GM18858 (cell line): ENCODE results near the gene SNX13.
"Not testable (repeated sequence)": the region's sequence is repeated elsewhere in the genome, so short reads cannot be mapped to it uniquely, and the experiment has no call there.

Experiments
- ATAC-seq: cut with Tn5 transposase; IDR thresholded peaks from one replicate; pipeline ENCODE4 v1.9.1; 2021; ENCODE audit not compliant: unreplicated experiment

Gene SNX13

DNA sequence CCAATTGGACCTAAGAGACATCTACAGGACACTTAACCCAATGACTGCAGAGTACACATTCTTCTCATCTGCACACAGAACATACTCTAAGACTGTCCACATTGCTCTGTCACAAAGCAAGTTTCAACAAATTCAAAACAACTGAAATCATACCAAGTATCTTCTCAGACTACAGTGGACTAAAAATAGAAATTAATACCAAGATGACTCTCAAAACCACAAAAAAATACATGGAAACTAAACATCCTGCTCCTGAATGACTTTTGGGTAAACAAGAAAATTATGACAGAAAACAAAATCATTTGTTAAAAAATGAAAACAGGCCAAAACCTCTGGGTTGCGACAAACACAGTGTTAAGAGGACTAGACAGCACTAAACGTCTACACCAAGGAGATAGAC lies 24.5 kb downstream of the SNX13 start:
- no peak for ATAC-seq

DNA sequence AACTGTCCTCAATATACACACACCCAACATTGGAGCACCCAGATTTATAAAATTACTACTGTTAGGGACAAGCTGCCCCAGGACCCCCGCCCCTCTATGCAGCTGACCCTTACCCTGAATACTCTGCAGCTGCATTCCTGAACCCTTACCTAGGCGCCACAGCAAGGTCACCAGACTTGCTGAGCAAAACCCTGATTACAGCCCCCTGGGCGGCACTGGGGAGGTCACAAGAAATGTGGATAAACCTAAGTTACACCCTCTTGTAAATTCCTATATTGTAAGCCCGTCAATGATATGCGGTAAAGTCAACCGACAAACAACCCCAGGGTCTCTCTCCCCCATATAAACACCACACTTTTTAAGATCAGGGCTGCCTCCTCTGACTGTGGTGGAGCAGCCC lies 25.1 kb downstream of the SNX13 start:
- no peak for ATAC-seq

DNA sequence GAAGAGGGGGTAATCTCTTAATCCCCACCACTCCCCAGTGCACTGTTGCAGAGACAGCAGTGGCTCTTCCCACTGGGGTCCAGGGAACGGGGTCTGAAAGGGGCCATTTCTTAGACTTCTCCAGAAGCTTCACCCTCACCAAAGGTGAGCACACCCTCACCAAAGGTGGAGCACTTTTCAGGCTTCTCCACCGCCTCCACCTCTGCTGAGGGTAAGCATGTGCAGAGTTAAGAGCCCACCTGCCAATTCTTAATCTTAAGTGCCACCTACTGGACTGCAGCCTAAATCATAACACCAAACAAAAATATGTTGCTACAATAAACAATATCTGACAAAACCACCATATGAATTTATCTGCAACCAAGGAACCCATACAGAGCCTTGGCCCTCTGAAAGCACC lies 27.0 kb downstream of the SNX13 start:
- ATAC-seq: no peak

DNA sequence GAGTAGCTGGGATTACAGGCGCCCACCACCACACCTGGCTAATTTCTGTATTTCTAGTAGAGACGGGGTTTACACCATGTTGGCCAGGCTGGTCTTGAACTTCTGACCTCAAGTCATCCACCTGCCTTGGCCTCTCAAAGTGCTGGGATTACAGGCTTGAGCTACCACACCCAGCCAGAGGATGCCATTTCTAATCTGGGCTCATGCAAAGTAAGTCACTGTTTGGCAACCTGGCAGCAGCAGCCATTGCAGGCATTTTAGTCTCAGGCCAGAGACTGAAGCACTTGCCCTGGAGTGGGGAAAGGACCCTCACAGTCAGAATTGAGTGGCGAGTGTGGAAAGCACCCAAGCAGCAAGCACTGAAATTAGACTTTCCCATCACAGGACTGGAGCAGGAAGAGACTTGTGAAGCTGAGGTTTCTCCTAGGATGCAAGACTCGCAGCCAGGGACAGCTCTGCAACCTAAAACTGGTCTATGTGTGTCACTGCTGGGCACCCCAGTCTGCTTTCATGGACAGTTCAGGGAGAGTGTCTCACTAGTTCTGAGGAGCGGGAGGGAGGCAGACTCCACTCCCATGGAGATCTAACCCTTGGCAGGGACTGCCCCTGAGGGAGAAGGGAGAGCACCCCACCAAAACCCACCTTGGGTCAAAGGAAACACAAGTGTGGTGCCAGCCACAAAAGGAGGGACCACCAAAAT lies 27.6 kb downstream of the SNX13 start:
- no peak for ATAC-seq

DNA sequence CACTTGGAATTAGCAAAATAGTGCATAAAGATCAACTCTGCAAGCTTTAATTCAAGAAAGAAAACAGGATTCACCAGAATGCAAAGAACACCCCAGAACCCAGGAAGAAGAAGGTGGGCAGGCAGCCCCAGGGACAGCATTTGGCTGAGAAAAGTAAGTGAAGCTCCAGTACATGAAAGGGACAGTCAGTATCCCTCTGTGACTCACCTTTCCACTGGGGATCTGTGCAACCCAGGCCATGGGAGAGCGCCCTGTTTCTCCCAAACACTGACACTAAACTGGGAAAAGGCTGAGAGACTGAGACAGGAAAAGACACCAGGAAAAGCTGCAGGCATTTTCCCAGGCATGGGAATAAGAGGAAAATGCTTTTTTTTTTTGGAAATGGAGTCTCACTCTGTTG lies 28.2 kb downstream of the SNX13 start:
- ATAC-seq: no peak

DNA sequence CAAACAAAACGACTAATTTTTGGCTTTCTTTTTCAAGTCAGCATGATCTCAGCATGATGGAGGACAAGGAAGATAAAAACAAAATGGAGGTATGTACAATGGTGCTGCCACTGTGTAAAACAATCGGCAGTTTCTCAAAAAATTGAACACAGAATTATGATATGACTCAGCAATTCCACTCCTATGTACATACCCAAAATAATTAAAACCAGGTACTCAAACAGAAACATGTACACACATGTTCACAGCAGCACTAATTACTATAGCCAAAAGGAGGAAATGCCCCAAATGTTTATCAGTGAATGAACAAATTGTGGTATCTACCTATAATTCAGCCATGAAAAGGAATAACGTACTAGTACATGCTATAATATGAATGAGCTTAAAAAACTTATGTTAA lies 29.9 kb downstream of the SNX13 start:
- ATAC-seq: no peak

DNA sequence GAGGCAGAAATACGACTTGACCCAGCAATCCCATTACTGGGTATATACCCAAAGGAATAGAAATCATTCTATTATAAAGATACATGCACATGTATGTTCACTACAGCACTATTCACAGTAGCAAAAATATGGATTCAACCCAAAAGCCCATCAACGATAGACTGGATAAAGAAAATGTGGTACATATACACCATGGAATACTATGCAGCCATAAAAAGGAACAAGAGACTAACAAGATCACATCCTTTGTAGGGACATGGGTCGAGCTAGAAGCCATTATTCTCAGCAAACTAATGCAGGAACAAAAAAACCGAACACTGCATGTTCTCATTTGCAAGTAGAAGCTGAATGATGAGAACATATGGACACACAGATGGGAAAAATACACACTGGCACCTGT lies 31.0 kb downstream of the SNX13 start:
- not testable (repeated sequence) for ATAC-seq

DNA sequence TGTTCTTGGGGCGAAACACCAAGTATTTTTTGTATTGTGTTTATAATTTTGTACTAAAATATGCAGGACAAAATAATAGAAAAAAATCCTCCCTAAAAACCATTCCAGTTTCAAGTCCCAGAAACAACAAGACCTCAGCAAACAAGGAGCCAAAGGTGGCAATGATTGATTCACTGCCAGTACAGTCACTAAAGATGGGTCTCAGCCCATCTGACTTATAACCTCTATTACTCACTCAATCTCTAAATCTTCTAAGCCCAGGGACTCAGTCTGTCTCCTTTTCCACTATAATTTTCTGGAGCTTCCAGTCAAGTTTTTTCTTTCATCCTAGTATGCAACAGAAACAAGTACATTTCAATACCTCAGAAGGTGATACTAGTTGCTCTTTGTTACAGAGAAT lies 33.3 kb downstream of the SNX13 start:
- ATAC-seq: no peak

DNA sequence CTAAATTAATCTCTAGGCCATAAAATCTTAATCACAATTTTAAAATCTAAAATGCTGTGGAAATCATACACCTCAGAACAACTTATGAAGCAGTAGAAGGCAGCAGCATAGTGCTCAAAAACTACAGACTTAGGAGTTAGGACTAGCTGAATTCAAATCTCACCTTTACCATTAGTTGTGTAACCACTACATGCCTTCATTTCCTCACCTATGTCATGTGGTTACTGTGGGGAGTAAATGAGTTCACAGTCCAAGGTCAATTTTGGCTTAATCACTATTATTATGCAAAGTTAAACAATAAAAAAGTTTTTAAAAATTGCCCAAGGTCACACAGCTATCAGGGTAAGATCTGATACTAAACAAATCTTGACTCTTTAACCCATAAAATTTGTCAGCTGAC lies 37.0 kb downstream of the SNX13 start:
- ATAC-seq: no peak

DNA sequence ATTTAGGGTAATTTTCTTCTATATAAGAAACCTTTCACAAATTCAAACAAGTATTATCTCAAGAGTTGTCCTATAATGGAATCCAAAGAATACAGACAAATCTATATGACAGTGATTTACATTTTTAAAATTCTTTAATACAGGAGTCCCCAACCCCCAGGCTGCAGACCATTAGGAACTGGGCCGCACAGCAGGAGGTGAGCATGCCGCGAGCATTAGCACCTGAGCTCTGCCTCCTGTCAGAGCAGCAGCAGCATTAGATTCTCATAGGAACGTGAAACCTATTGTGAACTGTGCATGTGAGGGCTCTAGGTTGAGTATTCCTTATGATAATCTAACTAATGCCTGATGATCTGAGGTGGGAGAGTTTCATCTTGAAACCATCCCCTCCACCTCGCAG lies 37.7 kb downstream of the SNX13 start:
- ATAC-seq: no peak

DNA sequence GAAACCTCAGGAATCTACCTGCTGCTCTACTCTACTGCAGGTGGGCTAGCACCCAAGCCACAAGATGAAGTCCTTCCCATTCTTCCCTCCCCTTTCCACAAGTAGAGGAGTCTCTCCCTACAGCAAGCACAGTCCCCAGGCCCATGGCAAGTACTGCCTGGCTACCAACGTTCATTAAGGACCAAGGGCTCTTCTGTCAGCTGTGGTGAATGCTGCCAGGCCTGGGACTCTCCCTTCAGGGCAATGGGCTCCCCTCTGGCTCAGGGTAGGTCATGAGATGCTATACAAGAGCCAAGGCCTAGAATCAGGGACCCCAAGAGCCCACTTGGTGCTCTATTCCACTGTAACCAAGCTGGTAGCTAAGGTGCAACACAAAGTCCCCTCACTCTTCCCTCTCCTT lies 39.8 kb downstream of the SNX13 start:
- no peak for ATAC-seq

DNA sequence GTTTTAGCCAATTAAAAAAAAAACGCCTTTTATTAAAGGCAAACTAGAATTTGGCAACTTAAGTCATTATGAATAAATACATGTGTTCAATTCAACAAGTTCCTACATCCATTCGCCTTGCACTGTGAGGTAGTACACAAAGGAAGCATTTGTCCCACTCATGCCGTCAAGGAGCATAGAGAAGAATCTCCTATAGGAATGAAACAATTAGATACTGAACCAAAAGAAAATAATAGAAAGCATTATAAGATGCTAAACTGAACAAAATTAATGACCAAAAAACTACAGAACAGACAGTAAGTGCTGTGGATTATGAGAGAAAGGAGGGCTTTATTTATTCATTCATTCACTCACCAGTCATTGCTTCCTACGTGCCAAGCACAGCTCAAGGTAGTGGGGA lies 42.2 kb downstream of the SNX13 start:
- no peak for ATAC-seq

DNA sequence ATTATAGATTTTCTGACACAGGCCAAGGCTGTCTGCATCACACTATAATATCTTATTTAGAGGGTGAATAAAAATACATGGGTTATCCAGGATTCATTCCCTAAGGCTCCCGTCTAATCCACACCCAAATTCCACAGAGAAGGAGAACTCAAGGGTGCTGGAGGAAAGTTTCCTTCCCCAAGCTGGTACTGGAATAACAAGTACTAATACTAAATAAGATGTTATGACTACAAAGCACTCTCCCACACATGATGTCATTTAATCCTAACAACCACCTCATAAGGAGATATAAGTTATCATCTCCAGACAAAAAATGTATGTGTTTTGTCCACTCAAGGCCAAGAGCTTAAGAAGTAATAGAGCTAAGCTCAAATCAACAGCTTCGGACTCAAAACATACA lies 53.0 kb downstream of the SNX13 start:
- no peak for ATAC-seq

DNA sequence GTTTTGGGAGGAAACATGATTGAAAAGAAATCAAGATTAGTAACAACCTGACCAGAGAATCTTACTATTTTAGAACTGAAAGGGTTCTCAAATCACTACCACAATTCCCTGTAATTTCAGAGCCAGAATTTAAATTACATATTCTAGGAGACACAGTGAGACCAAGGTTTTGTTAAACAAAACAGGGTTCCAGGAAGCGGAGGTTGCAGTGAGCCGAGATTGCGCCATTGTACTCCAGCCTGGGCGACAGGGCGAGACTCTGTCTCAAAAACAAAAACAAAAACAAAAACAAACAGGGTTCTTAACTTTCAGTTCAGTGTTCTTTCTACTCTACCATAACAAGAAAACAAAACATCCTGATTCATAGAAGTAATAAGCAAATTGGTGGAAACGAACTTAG lies 57.6 kb downstream of the SNX13 start:
- no peak for ATAC-seq

DNA sequence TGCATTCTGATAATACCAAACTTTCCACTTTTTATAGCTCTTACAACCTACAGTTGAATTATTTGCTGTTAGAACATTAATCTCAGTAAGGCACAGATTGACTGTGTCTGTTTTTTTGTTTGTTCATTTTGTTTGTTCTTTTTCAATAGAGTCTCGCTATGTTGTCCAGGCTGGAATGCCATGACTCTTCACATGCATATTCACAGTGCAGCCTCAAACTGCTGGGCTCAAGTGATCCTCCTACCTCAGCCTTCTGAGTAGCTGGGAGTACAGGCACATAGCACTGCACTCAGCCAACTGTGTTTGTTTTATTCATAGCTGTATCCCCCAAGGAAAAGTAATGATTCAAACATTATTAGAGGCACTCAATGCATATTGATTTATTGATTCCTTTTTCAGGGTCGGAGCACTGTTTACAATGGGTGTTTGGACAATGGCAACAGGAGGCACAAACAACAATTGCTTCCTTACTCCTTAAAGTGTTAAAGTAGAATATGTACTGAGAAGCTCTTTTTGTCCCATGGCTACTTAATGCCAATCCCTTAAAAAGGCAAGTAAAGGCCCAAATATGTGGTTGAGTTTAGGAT lies 61.1 kb downstream of the SNX13 start:
- ATAC-seq: no peak

DNA sequence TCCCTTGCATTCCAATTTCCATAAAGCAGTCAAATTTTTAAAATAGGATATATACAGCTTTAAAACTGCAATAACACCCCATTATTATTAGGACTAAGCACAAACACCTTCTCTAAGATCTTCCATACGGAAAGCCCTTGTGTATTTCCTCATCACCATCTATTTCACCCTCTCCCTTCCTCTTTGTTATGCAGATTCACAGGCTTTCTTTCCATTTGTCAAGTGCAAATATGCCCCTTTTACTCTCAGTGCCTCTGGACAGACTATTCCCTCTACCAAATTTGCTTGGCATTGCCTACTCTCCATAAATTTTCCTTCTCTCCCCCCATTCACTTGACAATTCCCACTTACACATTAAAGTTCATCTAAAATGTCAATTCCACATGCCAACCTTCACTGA lies 61.7 kb downstream of the SNX13 start:
- no peak for ATAC-seq

DNA sequence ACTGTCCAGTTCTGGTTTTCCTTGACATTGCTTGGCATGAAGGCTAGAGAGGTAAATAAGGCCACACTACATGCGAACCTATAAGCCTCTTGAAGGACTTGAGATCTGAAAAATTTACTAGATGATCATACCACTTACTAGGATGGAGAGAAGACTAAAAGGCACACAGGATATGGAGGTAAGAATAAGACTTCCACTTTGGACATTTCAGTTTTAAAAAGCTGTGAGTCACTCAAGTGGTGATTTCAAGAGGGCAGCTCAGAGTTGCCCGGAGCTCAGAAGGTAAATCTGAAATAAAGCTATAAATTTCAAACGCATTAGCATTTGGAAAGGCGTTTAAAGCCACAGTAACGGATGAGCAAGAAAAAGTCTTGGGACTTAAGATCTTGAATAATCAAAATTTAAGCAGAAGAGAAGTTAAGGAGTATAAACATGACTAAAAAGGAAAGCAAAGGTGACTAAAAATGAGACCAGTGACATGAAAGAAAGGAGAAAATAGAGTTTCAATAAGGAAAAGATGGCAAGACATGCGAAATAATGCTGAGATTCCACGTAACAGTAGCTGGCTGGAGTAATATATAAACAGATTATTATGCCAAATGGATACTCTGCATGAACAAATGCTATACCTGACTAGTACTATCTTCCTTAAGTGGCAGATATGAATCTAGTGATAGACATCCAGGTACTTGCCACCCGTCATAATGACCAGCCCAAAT lies 68.3 kb downstream of the SNX13 start:
- ATAC-seq: no peak

DNA sequence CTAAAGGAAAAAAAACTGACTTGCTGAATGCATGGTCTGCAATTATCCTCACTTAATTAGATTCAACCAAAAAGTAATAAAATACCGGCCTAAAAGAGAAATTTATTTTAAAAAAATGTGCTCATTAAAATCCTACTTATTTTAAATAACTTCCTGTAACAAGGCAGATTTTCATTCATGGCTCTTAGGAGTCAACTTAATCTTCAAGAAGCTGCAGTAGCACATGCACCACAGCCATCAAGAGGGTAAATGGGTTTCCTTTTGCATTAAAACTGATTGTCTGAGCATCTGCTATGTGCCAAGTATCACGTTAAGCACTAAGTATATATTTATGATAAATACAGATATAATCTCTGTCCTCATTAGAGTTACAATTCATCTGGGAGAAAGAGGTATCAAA lies 69.9 kb downstream of the SNX13 start:
- no peak for ATAC-seq

DNA sequence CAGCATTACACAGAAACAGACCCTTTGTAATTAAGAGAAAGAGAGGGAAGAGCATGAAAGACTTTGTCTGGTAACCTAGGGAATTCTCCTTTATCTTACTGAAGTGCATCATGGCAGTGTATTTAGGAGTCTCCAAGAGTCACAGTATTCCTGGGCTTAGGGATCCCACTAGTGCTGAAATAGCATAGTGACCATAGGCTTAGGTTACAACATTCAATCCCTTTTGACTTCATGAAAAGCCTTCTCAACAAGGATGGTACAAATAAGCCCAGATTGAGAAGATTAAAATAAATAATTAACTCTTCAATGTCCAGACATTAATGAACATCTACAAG lies 76.5 kb downstream of the SNX13 start:
- ATAC-seq: no peak

DNA sequence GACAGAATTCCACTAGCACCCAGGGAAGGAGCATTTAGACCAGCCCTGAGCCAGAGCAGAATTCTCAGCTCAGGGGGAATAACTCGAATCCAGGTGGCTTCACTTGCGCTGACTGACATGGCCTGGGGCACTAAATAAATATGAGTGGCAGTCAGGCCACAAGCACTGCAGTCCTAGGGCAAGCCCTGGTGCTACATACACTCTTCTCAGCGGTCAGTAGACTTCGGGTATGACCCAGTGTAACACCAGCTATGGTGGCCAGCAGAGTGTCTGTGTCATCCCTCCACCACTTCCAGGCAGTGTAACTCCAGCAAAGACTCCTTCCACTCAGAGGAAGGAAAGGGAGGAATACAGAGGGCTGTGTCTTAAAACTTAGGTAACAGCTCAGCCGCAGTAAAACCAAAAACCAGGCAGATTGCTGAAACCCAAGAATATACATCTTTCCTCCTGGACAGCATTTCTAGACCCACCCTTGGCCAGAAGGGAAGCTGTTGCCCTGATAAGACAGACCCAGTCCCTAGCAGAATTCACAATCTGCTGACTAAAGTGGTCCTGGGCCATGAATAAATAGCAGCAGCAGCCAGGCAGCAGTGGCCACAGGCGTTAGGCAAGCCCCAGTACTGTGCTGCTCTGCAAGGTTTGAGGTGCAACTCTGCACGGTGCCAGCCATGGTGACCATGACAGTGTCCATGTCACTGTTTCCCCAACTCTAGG lies 77.0 kb downstream of the SNX13 start:
- no peak for ATAC-seq

DNA sequence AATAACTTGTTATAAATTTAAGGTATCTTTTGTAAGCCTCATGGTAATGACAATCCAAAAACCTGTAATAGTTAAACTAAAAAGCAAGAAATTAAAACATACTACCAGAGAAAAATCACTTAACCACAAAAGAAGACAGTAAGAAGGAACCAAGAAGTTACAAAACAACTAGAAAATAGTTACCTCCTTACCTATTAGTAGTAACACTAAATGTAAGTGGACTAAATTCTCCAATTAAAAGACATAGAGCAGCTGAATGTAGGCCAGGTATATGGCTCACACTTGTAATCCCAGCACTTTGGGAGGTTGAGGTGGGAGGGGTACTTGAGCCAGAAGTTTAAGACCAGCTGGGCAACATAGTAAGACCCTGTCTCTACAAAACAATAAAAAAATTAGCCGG lies 84.0 kb downstream of the SNX13 start:
- no peak for ATAC-seq

DNA sequence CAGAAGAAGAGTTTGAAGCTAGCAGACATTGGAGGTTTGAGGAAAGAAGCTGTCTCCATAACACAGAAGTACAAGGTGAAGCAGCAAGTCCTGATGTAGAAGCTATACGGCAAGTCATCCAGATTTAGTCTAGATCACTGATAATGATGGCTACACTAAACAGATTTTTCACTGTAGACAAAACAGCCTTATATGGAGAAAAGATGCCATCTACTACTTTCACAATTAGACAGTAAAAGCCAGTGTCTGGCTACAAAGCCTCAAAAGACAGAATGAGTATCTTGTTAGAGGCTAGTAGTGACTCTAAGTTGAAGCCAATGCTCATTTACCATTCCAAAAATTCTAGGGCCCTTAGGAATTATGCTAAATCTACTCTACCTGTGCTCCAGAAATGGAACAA lies 85.1 kb downstream of the SNX13 start:
- ATAC-seq: no peak
